GM18502 (cell line): ENCODE results near the gene DUOX1.

Source experiments
- ATAC-seq: cut with Tn5 transposase; IDR thresholded peaks from one replicate; pipeline ENCODE4 v1.9.1; 2021; ENCODE audit warnings: mild to moderate bottlenecking; ENCODE audit not compliant: unreplicated experiment, poor library complexity

Gene DUOX1

GRCh38 chr15:45139770-45140169 is 10.0 kb downstream of the DUOX1 start:
- no peak for ATAC-seq

- no peak for ATAC-seq
These were observed 10.9 kb downstream of the DUOX1 start for GRCh38 chr15:45140557-45141250.

- no peak for ATAC-seq
These were observed 11.6 kb downstream of the DUOX1 start for GRCh38 chr15:45141386-45141785.

- no peak for ATAC-seq
These were observed 13.3 kb downstream of the DUOX1 start for GRCh38 chr15:45143056-45143455.

- ATAC-seq: no peak
These were observed 14.2 kb downstream of the DUOX1 start for GRCh38 chr15:45143946-45144345.

- ATAC-seq: no peak
These were observed 15.0 kb downstream of the DUOX1 start for GRCh38 chr15:45144775-45145174.

GRCh38 chr15:45146405-45146804 is 16.6 kb downstream of the DUOX1 start:
- no peak for ATAC-seq

- ATAC-seq: no peak
These were observed 17.8 kb downstream of the DUOX1 start for GRCh38 chr15:45147606-45148005.

GRCh38 chr15:45148076-45149059 is 18.6 kb downstream of the DUOX1 start:
- no peak for ATAC-seq

- ATAC-seq: no peak
These were observed 19.3 kb downstream of the DUOX1 start for GRCh38 chr15:45149060-45149459.

- ATAC-seq: no peak
These were observed 20.7 kb downstream of the DUOX1 start for GRCh38 chr15:45150481-45150880.

GRCh38 chr15:45150997-45151396 is 21.2 kb downstream of the DUOX1 start:
- no peak for ATAC-seq

- ATAC-seq: no peak
These were observed 22.4 kb downstream of the DUOX1 start for GRCh38 chr15:45151998-45152828.

GRCh38 chr15:45155739-45156138 is 25.9 kb downstream of the DUOX1 start:
- ATAC-seq: no peak

GRCh38 chr15:45156744-45157455 is 27.1 kb downstream of the DUOX1 start:
- no peak for ATAC-seq

GRCh38 chr15:45157974-45158373 is 28.2 kb downstream of the DUOX1 start:
- ATAC-seq: no peak

- ATAC-seq: no peak
These were observed 31.9 kb downstream of the DUOX1 start for GRCh38 chr15:45161666-45162065.

GRCh38 chr15:45162771-45163507 is 33.1 kb downstream of the DUOX1 start:
- ATAC-seq: no peak

- no peak for ATAC-seq
These were observed 33.7 kb downstream of the DUOX1 start for GRCh38 chr15:45163508-45163856.
